Urinary bladder (tissue), 4 donors: ENCODE data around the gene AKR1B15. TPM values are rescaled to one million over a fixed set of nuclear protein-coding genes. Genes with fewer than 3 reads are reported as not detected.
"Not testable (repeated sequence)": the region's sequence is repeated elsewhere in the genome, so short reads cannot be mapped to it uniquely, and the experiment has no call there.

ENCODE experiments used
- DNase-seq: peaks from one replicate; pipeline ENCODE4 v3.0.0-alpha.2; 2015; ENCODE audit errors: extremely low spot score
- H3K27ac ChIP-seq: one replicate; pipeline ENCODE4 v1.5.1; 2013; ENCODE audit warnings: low read depth, mild to moderate bottlenecking, moderate library complexity
- H3K36me3 ChIP-seq: one replicate; pipeline ENCODE4 v1.6.1; 2013; ENCODE audit warnings: mild to moderate bottlenecking, moderate library complexity; ENCODE audit not compliant: insufficient read depth
- H3K4me1 ChIP-seq: one replicate; pipeline ENCODE4 v1.6.1; 2013; ENCODE audit warnings: mild to moderate bottlenecking, moderate library complexity; ENCODE audit not compliant: insufficient read depth
- H3K4me3 ChIP-seq: one replicate; pipeline ENCODE4 v1.5.1; 2013; ENCODE audit warnings: low read depth, low read length
- WGBS: extraction: QIAGEN DNeasy Blood & Tissue Kit; methylation state at CpG from one replicate; pipeline ENCODE4 v1.1.7; 2013; 5-methylcytosine and 5-hydroxymethylcytosine counted together
- polyA plus RNA-seq: library from polyadenylated mRNA; stranded (reverse); fragments of 200-250 nt; gene quantifications from one replicate; pipeline ENCODE4 v1.2.3, GENCODE V29; 2013
- total RNA-seq: library from RNA; depleted of rRNA; stranded (reverse); fragments of >200 nt; gene quantifications from one replicate; pipeline ENCODE4 v1.2.3, GENCODE V29; 2014
- donor health status: healthy with polysubstance abuse.
- donor health status: healthy.

AKR1B15 gene
- total and polyA plus RNA-seq, 2 donors = 0.86 TPM; not detected in 1

GRCh38 chr7:134537273-134537781, 11.6 kb upstream of the AKR1B15 start:
- not testable (repeated sequence) for DNase-seq, H3K4me1 ChIP-seq, H3K27ac ChIP-seq, H3K36me3 ChIP-seq, H3K4me3 ChIP-seq
- 87% methylated on average over 5 of the region's 5 CpGs for WGBS

GRCh38 chr7:134539380-134540004, 9.4 kb upstream of the AKR1B15 start:
- no peaks in the 10 kb centered on the region for H3K4me1 ChIP-seq
- 89% methylated on average over 6 of the region's 6 CpGs for WGBS
- no peak for DNase-seq
- no peaks in the 10 kb centered on the region for H3K36me3 ChIP-seq
- no peak overlapping the region for H3K4me3 ChIP-seq
- no peak overlapping the region for H3K27ac ChIP-seq

- not testable (repeated sequence) for DNase-seq, H3K4me1 ChIP-seq
- WGBS = 87% methylated on average over 8 of the region's 8 CpGs
Observed at GRCh38 chr7:134541501-134542194, 7.3 kb upstream of the AKR1B15 start.

GRCh38 chr7:134542195-134542771, 6.6 kb upstream of the AKR1B15 start:
- Histone ChIP-seq H3K27ac (no peak overlapping the region), H3K36me3 (no peaks in the 10 kb centered on the region), H3K4me1 (no peaks in the 10 kb centered on the region), H3K4me3 (no peak overlapping the region)
- DNase-seq = no peak
- WGBS = 73% methylated on average over 8 of the region's 8 CpGs

More at GRCh38 chr7:134541501-134542194, 7.3 kb upstream of the AKR1B15 start:
- not testable (repeated sequence) for H3K4me3 ChIP-seq, H3K27ac ChIP-seq, H3K36me3 ChIP-seq

- no peak for DNase-seq
- Histone ChIP-seq H3K4me3 (no peak overlapping the region), H3K4me1 (no peaks in the 10 kb centered on the region), H3K36me3 (no peaks in the 10 kb centered on the region), H3K27ac (no peak overlapping the region)
- 89% methylated on average over 4 of the region's 4 CpGs for WGBS
Observed at GRCh38 chr7:134545380-134545779, 3.5 kb upstream of the AKR1B15 start.

GRCh38 chr7:134545918-134546317, 3.0 kb upstream of the AKR1B15 start:
- Histone ChIP-seq H3K36me3 (no peaks in the 10 kb centered on the region), H3K27ac (no peak overlapping the region), H3K4me3 (no peak overlapping the region), H3K4me1 (no peaks in the 10 kb centered on the region)
- WGBS = 93% methylated on average over 3 of the region's 3 CpGs
- no peak for DNase-seq

GRCh38 chr7:134546955-134547354, 2.0 kb upstream of the AKR1B15 start:
- no peak overlapping the region for H3K4me3 ChIP-seq
- H3K36me3 ChIP-seq = no peaks in the 10 kb centered on the region
- no peak for DNase-seq
- H3K27ac ChIP-seq = no peak overlapping the region
- H3K4me1 ChIP-seq = no peaks in the 10 kb centered on the region
- WGBS = 3% methylated on average over 1 of the region's 1 CpG

GRCh38 chr7:134547397-134548054, 1.4 kb upstream of the AKR1B15 start:
- Histone ChIP-seq H3K27ac (peak overlapping the region; percentile 28), H3K4me3 (peak overlapping the region; percentile 32), H3K4me1 (no peaks in the 10 kb centered on the region), H3K36me3 (no peaks in the 10 kb centered on the region)
- DNase-seq = peak; percentile 55
- WGBS = 16% methylated on average over 16 of the region's 16 CpGs

- H3K4me1 ChIP-seq = no peaks in the 10 kb centered on the region
- no peaks in the 10 kb centered on the region for H3K36me3 ChIP-seq
- H3K4me3 ChIP-seq = no peak overlapping the region
- no peak overlapping the region for H3K27ac ChIP-seq
- no peak for DNase-seq
- WGBS = 89% methylated on average over 8 of the region's 8 CpGs
Observed at GRCh38 chr7:134549366-134549765, 456 bp downstream of the AKR1B15 start.

GRCh38 chr7:134552105-134552504, 3.2 kb downstream of the AKR1B15 start:
- H3K4me3 ChIP-seq = no peak overlapping the region
- H3K36me3 ChIP-seq = no peaks in the 10 kb centered on the region
- WGBS = 77% methylated on average over 7 of the region's 7 CpGs
- no peak overlapping the region for H3K27ac ChIP-seq
- DNase-seq = no peak
- no peaks in the 10 kb centered on the region for H3K4me1 ChIP-seq

- no peak overlapping the region for H3K4me3 ChIP-seq
- 84% methylated on average over 4 of the region's 4 CpGs for WGBS
- no peak overlapping the region for H3K27ac ChIP-seq
- DNase-seq = no peak
- H3K4me1 ChIP-seq = no peaks in the 10 kb centered on the region
- H3K36me3 ChIP-seq = no peaks in the 10 kb centered on the region
Observed at GRCh38 chr7:134553976-134554375, 5.1 kb downstream of the AKR1B15 start.

- WGBS = 85% methylated on average over 7 of the region's 7 CpGs
- H3K36me3 ChIP-seq = no peaks in the 10 kb centered on the region
- H3K4me1 ChIP-seq = no peaks in the 10 kb centered on the region
- no peak for DNase-seq
- no peak overlapping the region for H3K27ac ChIP-seq
- H3K4me3 ChIP-seq = no peak overlapping the region
Observed at GRCh38 chr7:134554417-134554966, 5.6 kb downstream of the AKR1B15 start.

- no peak for DNase-seq
- Histone ChIP-seq H3K4me1 (no peaks in the 10 kb centered on the region), H3K36me3 (no peaks in the 10 kb centered on the region), H3K4me3 (no peak overlapping the region), H3K27ac (no peak overlapping the region)
- WGBS = 26% methylated on average over 6 of the region's 6 CpGs
Observed at GRCh38 chr7:134557391-134557790, 8.5 kb downstream of the AKR1B15 start.
